ENCODE data around the gene PIM2. TPM values are rescaled to one million over a fixed set of nuclear protein-coding genes. Genes with fewer than 3 reads are reported as not detected.

Gene PIM2
- total RNA-seq, 1 donor from 2014 or later: 3.3 TPM

DNA sequence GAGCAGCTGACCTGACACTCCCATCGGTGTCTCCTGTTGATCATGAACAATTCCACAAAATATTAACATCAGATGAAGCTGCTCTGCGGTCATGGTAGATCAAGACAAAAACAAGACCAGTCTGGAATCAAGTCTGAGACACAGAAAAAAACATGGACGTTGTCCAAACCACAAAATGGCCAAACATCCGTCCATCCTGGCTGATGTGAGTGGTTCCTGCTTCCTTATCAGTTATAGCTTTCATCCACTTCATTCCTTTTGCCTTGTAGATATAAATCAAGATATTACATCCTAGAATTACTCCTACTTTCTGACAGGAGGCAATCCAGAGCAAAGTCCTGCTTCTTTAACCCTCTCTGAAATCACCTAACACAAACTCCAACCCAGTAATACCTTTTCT is 54.6 kb downstream of the PIM2 start:
- H3K4me3 ChIP-seq: no peak overlapping the region
- H3K36me3 ChIP-seq: no peaks in the 10 kb centered on the region
- DNase-seq: no peak
- H3K27me3 ChIP-seq (ENCODE audit: low read depth): no peaks in the 10 kb centered on the region
- no peak overlapping the region for H3K27ac ChIP-seq (replicated peaks)
- no peaks in the 10 kb centered on the region for H3K4me1 ChIP-seq
- no peaks in the 10 kb centered on the region for H3K9me3 ChIP-seq (replicated peaks)
- TF ChIP-seq, protein P1, sequence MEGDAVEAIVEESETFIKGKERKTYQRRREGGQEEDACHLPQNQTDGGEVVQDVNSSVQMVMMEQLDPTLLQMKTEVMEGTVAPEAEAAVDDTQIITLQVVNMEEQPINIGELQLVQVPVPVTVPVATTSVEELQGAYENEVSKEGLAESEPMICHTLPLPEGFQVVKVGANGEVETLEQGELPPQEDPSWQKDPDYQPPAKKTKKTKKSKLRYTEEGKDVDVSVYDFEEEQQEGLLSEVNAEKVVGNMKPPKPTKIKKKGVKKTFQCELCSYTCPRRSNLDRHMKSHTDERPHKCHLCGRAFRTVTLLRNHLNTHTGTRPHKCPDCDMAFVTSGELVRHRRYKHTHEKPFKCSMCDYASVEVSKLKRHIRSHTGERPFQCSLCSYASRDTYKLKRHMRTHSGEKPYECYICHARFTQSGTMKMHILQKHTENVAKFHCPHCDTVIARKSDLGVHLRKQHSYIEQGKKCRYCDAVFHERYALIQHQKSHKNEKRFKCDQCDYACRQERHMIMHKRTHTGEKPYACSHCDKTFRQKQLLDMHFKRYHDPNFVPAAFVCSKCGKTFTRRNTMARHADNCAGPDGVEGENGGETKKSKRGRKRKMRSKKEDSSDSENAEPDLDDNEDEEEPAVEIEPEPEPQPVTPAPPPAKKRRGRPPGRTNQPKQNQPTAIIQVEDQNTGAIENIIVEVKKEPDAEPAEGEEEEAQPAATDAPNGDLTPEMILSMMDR (IDR thresholded peaks at IDR 0.05; ENCODE audit: borderline replicate concordance): no peak
- intact Hi-C loops (cut with micrococcal nuclease): no loop called here

Other genes with a start within 250 kb of the PIM2 start
- gene WAS, start 235.2 kb downstream of the PIM2 start, total RNA-seq: 2.3 TPM
- gene SUV39H1, start 222.3 kb downstream of the PIM2 start, total RNA-seq: 2.6 TPM
- gene GLOD5, start 157.3 kb downstream of the PIM2 start, total RNA-seq: not detected
- not detected for gene GATA1, start 132.4 kb downstream of the PIM2 start, total RNA-seq
- 39.7 TPM for gene HDAC6, start 117.0 kb downstream of the PIM2 start, total RNA-seq
- not detected for gene ERAS, start 92.5 kb downstream of the PIM2 start, total RNA-seq
- gene PCSK1N, start 83.4 kb downstream of the PIM2 start, total RNA-seq: not detected
- 76.1 TPM for gene TIMM17B, start 21.3 kb downstream of the PIM2 start, total RNA-seq
- gene PQBP1, start 21.1 kb downstream of the PIM2 start, total RNA-seq: 60.3 TPM
- 10.4 TPM for gene SLC35A2, start 7.4 kb downstream of the PIM2 start, total RNA-seq
- 21.2 TPM for gene OTUD5, start 38.6 kb upstream of the PIM2 start, total RNA-seq
- gene KCND1, start 52.8 kb upstream of the PIM2 start, total RNA-seq: 0.30 TPM
- gene GRIPAP1, start 83.2 kb upstream of the PIM2 start, total RNA-seq: 20.7 TPM
- 19.2 TPM for gene TFE3, start 124.3 kb upstream of the PIM2 start, total RNA-seq
- 1.6 TPM for gene CCDC120, start 140.0 kb upstream of the PIM2 start, total RNA-seq
- 8.7 TPM for gene PRAF2, start 155.0 kb upstream of the PIM2 start, total RNA-seq
- gene WDR45, start 160.9 kb upstream of the PIM2 start, total RNA-seq: 80.4 TPM
- 18.1 TPM for gene GPKOW, start 204.7 kb upstream of the PIM2 start, total RNA-seq
- gene MAGIX, start 243.7 kb upstream of the PIM2 start, total RNA-seq: 2.4 TPM

All from left ventricle myocardium inferior (tissue), 1 donor.